ENCODE measurements around the gene MYOZ3. TPM values are rescaled to one million over a fixed set of nuclear protein-coding genes. Genes with fewer than 3 reads are reported as not detected.

MYOZ3 gene
- total RNA-seq, 2 experiments from 2014 or later: not detected

GRCh38 chr5:150622157-150622556, 38.9 kb upstream of the MYOZ3 start:
- no peaks in the 10 kb centered on the region for H3K36me3 ChIP-seq (ENCODE audit: insufficient read depth, low read length)
- BruUV-seq (replicated peaks): no TSS peak
- no peaks in the 10 kb centered on the region for H3K9me3 ChIP-seq (ENCODE audit: low read length)
- peaks cover 12% of the 10 kb centered on the region for H3K4me1 ChIP-seq (ENCODE audit: insufficient read depth, low read length, poor library complexity, severe bottlenecking)
- H4K20me1 ChIP-seq (ENCODE audit: insufficient read depth, low read length): no peaks in the 10 kb centered on the region
- ChIA-PET POLR2A (no interaction called here), CTCF (ENCODE audit: unreplicated experiment) (no interaction called here)
- H3K4me2 ChIP-seq (ENCODE audit: low read length): no peak overlapping the region
- no peak overlapping the region for H3K4me3 ChIP-seq (ENCODE audit: low read depth, low read length, poor library complexity, severe bottlenecking)
- H3K9me2 ChIP-seq (ENCODE audit: insufficient read depth, low read length): no peaks in the 10 kb centered on the region
- no peak overlapping the region for H3K27ac ChIP-seq (ENCODE audit: low read depth, low read length, poor library complexity, severe bottlenecking)
- no peak for TF ChIP-seq CTCF (conservative IDR thresholded peaks at IDR 0.05; ENCODE audit: low read length)
- no peak for TF ChIP-seq EZH2phosphoT487 (IDR thresholded peaks at IDR 0.05; ENCODE audit: borderline replicate concordance, low read depth, low read length)
- no peaks in the 10 kb centered on the region for H3K79me2 ChIP-seq (ENCODE audit: insufficient read depth, low read depth, low read length)
- no peak for DNase-seq (ENCODE audit: low spot score)
- H2AFZ ChIP-seq (ENCODE audit: low read length): no peak overlapping the region
- intact Hi-C loops (cut with micrococcal nuclease; ENCODE audit: unreplicated experiment): no loop called here

- H3K79me2 ChIP-seq (ENCODE audit: insufficient read depth, low read depth, low read length): no peaks in the 10 kb centered on the region
- no peaks in the 10 kb centered on the region for H3K9me2 ChIP-seq (ENCODE audit: insufficient read depth, low read length)
- TF ChIP-seq CTCF (conservative IDR thresholded peaks at IDR 0.05; ENCODE audit: low read length) (no peak), EZH2phosphoT487 (IDR thresholded peaks at IDR 0.05; ENCODE audit: borderline replicate concordance, low read depth, low read length) (no peak)
- H3K9me3 ChIP-seq (ENCODE audit: low read length): no peaks in the 10 kb centered on the region
- peaks cover 12% of the 10 kb centered on the region for H3K4me1 ChIP-seq (ENCODE audit: insufficient read depth, low read length, poor library complexity, severe bottlenecking)
- no TSS peak for BruUV-seq (replicated peaks)
- intact Hi-C loops (cut with micrococcal nuclease; ENCODE audit: unreplicated experiment): no loop called here
- CTCF ChIA-PET (ENCODE audit: unreplicated experiment): no interaction called here
- no peak overlapping the region for H2AFZ ChIP-seq (ENCODE audit: low read length)
- H3K27ac ChIP-seq (ENCODE audit: low read depth, low read length, poor library complexity, severe bottlenecking): no peak overlapping the region
- no peak overlapping the region for H3K4me2 ChIP-seq (ENCODE audit: low read length)
- no peaks in the 10 kb centered on the region for H3K36me3 ChIP-seq (ENCODE audit: insufficient read depth, low read length)
- POLR2A ChIA-PET: interaction anchor here (0.6 kb wide), 1 partner anchor 115 kb away, joined by 8 read pairs; no protein-coding TSS in a partner anchor
- no peaks in the 10 kb centered on the region for H4K20me1 ChIP-seq (ENCODE audit: insufficient read depth, low read length)
- no peak for DNase-seq (ENCODE audit: low spot score)
- no peak overlapping the region for H3K4me3 ChIP-seq (ENCODE audit: low read depth, low read length, poor library complexity, severe bottlenecking)
These were observed 37.7 kb upstream of the MYOZ3 start for GRCh38 chr5:150623152-150623877.

GRCh38 chr5:150623878-150624216, 37.2 kb upstream of the MYOZ3 start:
- Histone ChIP-seq H3K79me2 (ENCODE audit: insufficient read depth, low read depth, low read length) (no peaks in the 10 kb centered on the region), H4K20me1 (ENCODE audit: insufficient read depth, low read length) (no peaks in the 10 kb centered on the region), H3K27ac (ENCODE audit: low read depth, low read length, poor library complexity, severe bottlenecking) (no peak overlapping the region), H3K4me1 (ENCODE audit: insufficient read depth, low read length, poor library complexity, severe bottlenecking) (peaks cover 12% of the 10 kb centered on the region), H3K4me2 (ENCODE audit: low read length) (no peak overlapping the region), H3K4me3 (ENCODE audit: low read depth, low read length, poor library complexity, severe bottlenecking) (no peak overlapping the region), H2AFZ (ENCODE audit: low read length) (no peak overlapping the region), H3K9me3 (ENCODE audit: low read length) (no peaks in the 10 kb centered on the region), H3K9me2 (ENCODE audit: insufficient read depth, low read length) (no peaks in the 10 kb centered on the region), H3K36me3 (ENCODE audit: insufficient read depth, low read length) (no peaks in the 10 kb centered on the region)
- BruUV-seq (replicated peaks): no TSS peak
- ChIA-PET CTCF (ENCODE audit: unreplicated experiment) (no interaction called here), POLR2A (no interaction called here)
- intact Hi-C loops (cut with micrococcal nuclease; ENCODE audit: unreplicated experiment): no loop called here
- TF ChIP-seq CTCF (conservative IDR thresholded peaks at IDR 0.05; ENCODE audit: low read length) (no peak), EZH2phosphoT487 (IDR thresholded peaks at IDR 0.05; ENCODE audit: borderline replicate concordance, low read depth, low read length) (no peak)
- DNase-seq (ENCODE audit: low spot score): no peak
